Sigmoid colon (tissue), 7 donors: ENCODE measurements around the gene GKN1. TPM values are rescaled to one million over a fixed set of nuclear protein-coding genes. Genes with fewer than 3 reads are reported as not detected.
A peak's percentile ranks its signal among the peaks of the same experiment; 100 is the strongest.

ENCODE experiments used
- DNase-seq: peaks from one replicate; pipeline ENCODE4 v3.0.0-alpha.2; 2019
- H3K27ac ChIP-seq, 4 donors: fragments of 200-600 bp; sonication (generic); one replicate each; pipeline ENCODE4 v1.5.1; 2016 to 2019; ENCODE audit warnings: mild to moderate bottlenecking in 1 of 4
- H3K27me3 ChIP-seq, 3 donors: fragments of 200-600 bp; sonication (generic); one replicate each; pipeline ENCODE4 v1.5.1; 2019; ENCODE audit warnings: mild to moderate bottlenecking in 1 of 3
- H3K36me3 ChIP-seq, 4 donors: fragments of 200-600 bp; sonication (generic); one replicate each; pipeline ENCODE4 v1.5.1; 2016 to 2019
- H3K4me1 ChIP-seq, 4 donors: fragments of 200-600 bp; sonication (generic); one replicate each; pipeline ENCODE4 v1.5.1; 2017 to 2019
- H3K4me3 ChIP-seq, 4 donors: fragments of 200-600 bp; sonication (generic); one replicate each; pipeline ENCODE4 v1.5.1; 2017 to 2019; ENCODE audit warnings: mild to moderate bottlenecking in 2 of 4, moderate library complexity in 1 of 4
- H3K9me3 ChIP-seq, 4 donors: fragments of 200-600 bp in 3 of 4; sonication (generic) in 3 of 4; one replicate each; pipeline versions ENCODE4 v1.5.1 to v1.6.1; 2013 to 2019
- CTCF ChIP-seq, 4 experiments: fragments of 450-650 bp in 3 of 4; fragments of 200-600 bp in 1 of 4; IDR thresholded peaks; one replicate each; pipeline ENCODE4 v1.5.1; 2016 to 2019; ENCODE audit warnings: antibody characterized with exemption in 4 of 4, mild to moderate bottlenecking in 3 of 4, moderate library complexity in 2 of 4
- EP300 ChIP-seq, 4 donors: sonication (generic); formaldehyde crosslinking; IDR thresholded peaks; one replicate each; pipeline ENCODE4 v1.6.1; 2017; ENCODE audit warnings: antibody characterized with exemption in 4 of 4
- POLR2A ChIP-seq, 2 donors: fragments of 450-650 bp; IDR thresholded peaks; one replicate each; pipeline ENCODE4 v1.6.1; 2016; ENCODE audit warnings: antibody characterized with exemption in 2 of 2, mild to moderate bottlenecking in 2 of 2, moderate library complexity in 2 of 2
- POLR2AphosphoS5 ChIP-seq, 4 donors: sonication (generic); formaldehyde crosslinking; IDR thresholded peaks; one replicate each; pipeline ENCODE4 v1.6.1; 2017; ENCODE audit warnings: antibody characterized with exemption in 4 of 4
- WGBS, 2 donors: extraction: QIAGEN DNeasy Blood & Tissue Kit; methylation state at CpG; one replicate each; pipeline ENCODE4 v1.1.7; 2013; 5-methylcytosine and 5-hydroxymethylcytosine counted together
- intact Hi-C: fragments of 100-400 bp; cut with DNase I; formaldehyde crosslinking; loops from one replicate; pipeline ENCODE4 v1.15.1; 2023
- polyA plus RNA-seq, 3 donors: library from polyadenylated mRNA; stranded (reverse); fragments of 200-250 nt; gene quantifications; one replicate each; pipeline ENCODE4 v1.2.3, GENCODE V29; 2013
- total RNA-seq, 4 donors: library from RNA; depleted of rRNA; stranded (reverse); fragments of >200 nt; gene quantifications; one replicate each; pipeline ENCODE4 v1.1.0, GENCODE V29; 2016
- donor health status: healthy with polysubstance abuse.
- donor health status: Bipolar disorder and iron deficiency.
- donor health status: healthy.

Gene GKN1
- total and polyA plus RNA-seq, 7 donors, result 78.7 TPM; not detected in 6

- intact Hi-C loops, result loop anchor here (5.0 to 10.0 kb wide), 2 partner anchors 74 to 367 kb away; partner anchors contain the start of gene ANTXR1
- no peak for DNase-seq
- H3K36me3 ChIP-seq, result no peaks in the 10 kb centered on the region
- no peaks in the 10 kb centered on the region for H3K27me3 ChIP-seq
- WGBS, 2 donors, result 90 to 91% methylated on average over 1 of the region's 1 CpG
- H3K9me3 ChIP-seq, result no peaks in the 10 kb centered on the region
- peaks cover 0 to 8% (median 3%) of the 10 kb centered on the region in 4 donors for H3K4me1 ChIP-seq
- H3K4me3 ChIP-seq, result no peak overlapping the region
- H3K27ac ChIP-seq, result no peak overlapping the region
- TF ChIP-seq EP300 (IDR thresholded peaks at IDR 0.05) (no peak), POLR2A (IDR thresholded peaks at IDR 0.05) (no peak), CTCF (IDR thresholded peaks at IDR 0.05) (no peak), POLR2AphosphoS5 (IDR thresholded peaks at IDR 0.05) (no peak)
Observed at GRCh38 chr2:68940369-68940768, 34.1 kb upstream of the GKN1 start.

- Histone ChIP-seq H3K4me1 (peaks cover 0 to 8% (median 1%) of the 10 kb centered on the region in 4 donors), H3K4me3 (no peak overlapping the region), H3K27ac (no peak overlapping the region), H3K27me3 (no peaks in the 10 kb centered on the region), H3K36me3 (no peaks in the 10 kb centered on the region), H3K9me3 (no peaks in the 10 kb centered on the region)
- TF ChIP-seq CTCF (IDR thresholded peaks at IDR 0.05), result no peak
- TF ChIP-seq EP300 (IDR thresholded peaks at IDR 0.05), result no peak
- no peak for TF ChIP-seq POLR2AphosphoS5 (IDR thresholded peaks at IDR 0.05)
- no peak for TF ChIP-seq POLR2A (IDR thresholded peaks at IDR 0.05)
- DNase-seq, result no peak
- intact Hi-C loops, result loop anchor here (5.0 to 10.0 kb wide), 2 partner anchors 72 to 364 kb away; partner anchors contain the start of gene ANTXR1
Observed at GRCh38 chr2:68942827-68943226, 31.6 kb upstream of the GKN1 start.

GRCh38 chr2:68943581-68944568 is 30.6 kb upstream of the GKN1 start:
- H3K4me3 ChIP-seq, result no peak overlapping the region
- H3K27ac ChIP-seq, result peak overlapping the region in 1 of 4 donors; percentile 15
- H3K9me3 ChIP-seq, result no peaks in the 10 kb centered on the region
- H3K36me3 ChIP-seq, result no peaks in the 10 kb centered on the region
- intact Hi-C loops, result loop anchor here (5.0 to 10.0 kb wide), 2 partner anchors 71 to 363 kb away; partner anchors contain the start of gene ANTXR1
- DNase-seq, result peak; percentile 78
- TF ChIP-seq POLR2AphosphoS5 (IDR thresholded peaks at IDR 0.05) (no peak), CTCF (IDR thresholded peaks at IDR 0.05) (peak; percentile 48 to 84 (median 68))
- 46 to 48% methylated on average over 27 of the region's 27 CpGs for WGBS, 2 donors
- no peaks in the 10 kb centered on the region for H3K27me3 ChIP-seq
- peaks cover 0 to 8% (median 1%) of the 10 kb centered on the region in 4 donors for H3K4me1 ChIP-seq

DNA sequence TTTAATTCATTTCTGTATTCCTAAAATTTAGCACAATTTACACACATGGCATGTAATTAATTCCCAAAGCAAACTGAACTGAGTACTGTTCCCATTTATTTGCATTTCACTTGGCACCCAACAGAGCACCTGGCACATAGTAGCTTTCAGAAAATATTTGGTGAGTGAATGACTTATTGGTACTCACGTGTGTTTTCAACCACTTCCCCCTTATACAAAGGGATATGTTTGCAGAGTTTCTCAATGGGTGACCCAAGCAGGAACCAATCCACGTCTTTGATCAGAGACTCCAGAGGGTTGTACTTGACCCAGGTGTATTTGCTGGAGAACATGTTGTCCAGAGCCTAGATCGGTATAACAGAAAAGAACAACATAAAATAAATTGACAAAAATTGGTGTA is 28.3 kb upstream of the GKN1 start:
- peaks cover 0 to 8% (median 1%) of the 10 kb centered on the region in 4 donors for H3K4me1 ChIP-seq
- intact Hi-C loops, result loop anchor here (10.0 kb wide), 1 partner anchor 69 kb away; the partner anchor contains the start of gene ANTXR1
- no peaks in the 10 kb centered on the region for H3K27me3 ChIP-seq
- DNase-seq, result no peak
- TF ChIP-seq CTCF (IDR thresholded peaks at IDR 0.05) (no peak), POLR2AphosphoS5 (IDR thresholded peaks at IDR 0.05) (no peak), POLR2A (IDR thresholded peaks at IDR 0.05) (no peak), EP300 (IDR thresholded peaks at IDR 0.05) (no peak)
- H3K4me3 ChIP-seq, result no peak overlapping the region
- no peaks in the 10 kb centered on the region for H3K36me3 ChIP-seq
- no peaks in the 10 kb centered on the region for H3K9me3 ChIP-seq
- no peak overlapping the region for H3K27ac ChIP-seq
- WGBS, 2 donors, result 43 to 63% methylated on average over 3 of the region's 3 CpGs
